ENCODE measurements around the gene NAT16.

- TF ChIP-seq CTCF (conservative IDR thresholded peaks at IDR 0.05 in 1 of 2, IDR thresholded peaks at IDR 0.05 in 1 of 2; ENCODE audit: extremely low read depth in 1 of 2, insufficient read depth in 1 of 2, low read depth in 1 of 2, low read length in 2 of 2) (no peak), EZH2 (IDR thresholded peaks at IDR 0.05; ENCODE audit: borderline replicate concordance, low read length) (no peak)
These were observed 8.7 kb downstream of the NAT16 start for GRCh38 chr7:101171442-101171837.

Measured in mammary epithelial cell (primary cell).